ENCODE results near the gene TIMP2.

TIMP2 gene

DNA sequence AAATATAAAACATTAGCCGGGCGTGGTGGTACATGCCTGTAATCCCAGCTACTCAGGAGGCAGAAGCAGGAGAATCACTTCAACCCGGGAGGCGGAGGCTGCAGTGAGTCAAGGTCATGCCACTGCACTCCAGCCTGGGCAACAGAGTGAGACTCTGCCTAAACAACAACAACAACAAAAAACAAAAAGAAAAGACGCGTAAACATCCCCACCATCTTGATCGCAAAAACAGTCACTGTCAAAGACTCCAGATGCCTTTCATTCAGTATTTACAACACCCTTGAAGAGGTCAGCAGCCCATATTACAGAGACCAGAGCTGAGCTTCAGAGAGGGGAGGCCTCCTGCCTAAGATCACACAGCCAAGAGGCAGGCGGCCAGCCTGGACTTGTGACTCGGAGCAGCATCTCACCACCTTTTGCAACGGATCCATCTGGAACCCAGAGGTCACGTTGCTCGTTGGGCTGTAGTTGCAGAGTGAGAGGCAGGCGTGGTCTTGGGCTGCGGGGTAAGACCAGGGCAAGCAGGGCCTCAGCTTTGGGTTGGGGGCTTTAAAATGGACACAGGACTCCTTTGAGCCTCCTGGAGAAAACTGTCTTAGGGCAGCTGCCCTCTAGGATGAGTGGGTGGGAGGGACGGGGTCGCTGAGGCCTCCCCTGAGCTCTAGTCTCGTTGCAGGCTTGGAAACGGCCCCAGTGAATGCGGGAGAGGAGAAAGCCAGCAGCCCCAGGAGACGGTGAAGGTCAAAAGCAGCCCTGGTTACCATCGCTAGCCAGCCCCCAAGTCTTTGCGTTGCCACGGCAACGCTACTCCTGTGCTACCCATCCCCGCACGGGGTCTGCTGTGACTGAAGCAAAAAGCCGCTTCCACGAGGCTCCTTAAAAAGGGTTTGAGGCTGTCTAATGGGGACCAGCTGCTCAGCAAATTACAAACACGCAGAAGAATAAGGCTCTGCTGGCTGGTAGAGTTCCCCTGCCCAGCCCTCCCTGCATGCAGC is 28.5 kb upstream of the TIMP2 start:
- Mint-ChIP-seq H3K4me3 (no peak overlapping the region), H3K4me1 (peaks cover 35% of the 10 kb centered on the region), H3K9me3 (peaks cover 16% of the 10 kb centered on the region), H3K27ac (peak overlapping the region; percentile 93 to 98 (median 98)), H3K36me3 (ENCODE audit: low read depth) (no peaks in the 10 kb centered on the region), H3K27me3 (ENCODE audit: low read depth) (peaks cover 7% of the 10 kb centered on the region)
- TF ChIP-seq, protein P1, sequence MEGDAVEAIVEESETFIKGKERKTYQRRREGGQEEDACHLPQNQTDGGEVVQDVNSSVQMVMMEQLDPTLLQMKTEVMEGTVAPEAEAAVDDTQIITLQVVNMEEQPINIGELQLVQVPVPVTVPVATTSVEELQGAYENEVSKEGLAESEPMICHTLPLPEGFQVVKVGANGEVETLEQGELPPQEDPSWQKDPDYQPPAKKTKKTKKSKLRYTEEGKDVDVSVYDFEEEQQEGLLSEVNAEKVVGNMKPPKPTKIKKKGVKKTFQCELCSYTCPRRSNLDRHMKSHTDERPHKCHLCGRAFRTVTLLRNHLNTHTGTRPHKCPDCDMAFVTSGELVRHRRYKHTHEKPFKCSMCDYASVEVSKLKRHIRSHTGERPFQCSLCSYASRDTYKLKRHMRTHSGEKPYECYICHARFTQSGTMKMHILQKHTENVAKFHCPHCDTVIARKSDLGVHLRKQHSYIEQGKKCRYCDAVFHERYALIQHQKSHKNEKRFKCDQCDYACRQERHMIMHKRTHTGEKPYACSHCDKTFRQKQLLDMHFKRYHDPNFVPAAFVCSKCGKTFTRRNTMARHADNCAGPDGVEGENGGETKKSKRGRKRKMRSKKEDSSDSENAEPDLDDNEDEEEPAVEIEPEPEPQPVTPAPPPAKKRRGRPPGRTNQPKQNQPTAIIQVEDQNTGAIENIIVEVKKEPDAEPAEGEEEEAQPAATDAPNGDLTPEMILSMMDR (IDR thresholded peaks at IDR 0.05; ENCODE audit: unreplicated experiment in 3 of 3): no peak

DNA sequence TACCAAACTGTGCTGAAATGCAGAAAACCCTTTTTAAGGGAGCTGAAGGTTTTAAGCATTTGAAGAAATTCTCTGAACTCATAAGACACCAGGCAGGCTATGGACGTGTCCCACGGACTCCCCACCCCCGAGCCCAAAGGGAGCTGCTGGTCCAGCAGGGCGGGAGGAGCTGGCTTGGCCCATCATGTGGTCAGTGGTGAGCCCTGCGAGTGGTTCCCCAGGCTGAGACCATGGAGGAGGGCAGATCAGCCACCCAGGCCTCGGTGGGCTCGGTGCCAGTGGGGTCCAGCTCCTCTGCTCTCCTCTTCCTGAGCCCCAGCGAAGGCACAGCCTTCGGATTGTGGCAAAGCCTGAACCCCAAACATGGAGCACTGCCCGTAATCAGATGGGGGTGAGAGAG is 27.5 kb upstream of the TIMP2 start:
- H3K36me3 Mint-ChIP-seq (ENCODE audit: low read depth): no peaks in the 10 kb centered on the region
- peaks cover 7% of the 10 kb centered on the region for H3K27me3 Mint-ChIP-seq (ENCODE audit: low read depth)
- H3K4me1 Mint-ChIP-seq: peaks cover 35% of the 10 kb centered on the region
- H3K4me3 Mint-ChIP-seq: peak overlapping the region in 2 of 3 experiments; percentile 19 to 25
- peaks cover 16% of the 10 kb centered on the region for H3K9me3 Mint-ChIP-seq
- peak overlapping the region; percentile 93 to 98 (median 98) for H3K27ac Mint-ChIP-seq
- TF ChIP-seq, protein P1 (IDR thresholded peaks at IDR 0.05; ENCODE audit: unreplicated experiment in 3 of 3): no peak

DNA sequence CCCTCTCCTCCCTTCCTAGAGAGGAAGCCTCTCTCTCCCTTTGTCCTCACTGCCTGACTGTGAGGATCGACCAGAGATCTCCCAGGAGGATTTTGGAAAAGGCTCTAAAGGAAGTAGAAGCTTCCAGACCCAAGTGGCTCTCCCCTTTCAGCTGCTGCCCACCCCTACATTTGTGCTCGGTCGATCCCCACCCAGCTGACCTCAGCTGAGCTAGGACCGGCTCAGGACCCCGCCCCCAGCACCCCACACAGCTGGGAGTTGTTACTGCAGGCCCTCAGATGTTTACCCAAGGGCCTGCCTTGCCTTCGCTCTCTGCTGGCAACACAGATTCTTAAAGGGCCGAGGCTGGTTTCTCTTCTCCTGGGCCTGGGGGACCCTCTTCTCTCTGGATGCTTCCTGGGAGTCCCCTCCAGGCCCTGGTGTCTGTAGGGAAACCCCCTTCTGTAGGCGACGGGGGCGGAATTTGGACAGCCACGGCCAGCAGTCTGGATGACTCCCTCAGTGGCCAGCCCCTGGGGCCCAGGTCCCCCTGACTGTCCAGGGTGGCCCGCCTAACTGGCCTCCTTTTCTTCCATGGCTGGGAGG is 26.9 kb upstream of the TIMP2 start:
- TF ChIP-seq, protein P1 (IDR thresholded peaks at IDR 0.05; ENCODE audit: unreplicated experiment in 3 of 3): no peak
- Mint-ChIP-seq H3K9me3 (peaks cover 16% of the 10 kb centered on the region), H3K4me3 (peak overlapping the region in 2 of 3 experiments; percentile 17 to 28)

DNA sequence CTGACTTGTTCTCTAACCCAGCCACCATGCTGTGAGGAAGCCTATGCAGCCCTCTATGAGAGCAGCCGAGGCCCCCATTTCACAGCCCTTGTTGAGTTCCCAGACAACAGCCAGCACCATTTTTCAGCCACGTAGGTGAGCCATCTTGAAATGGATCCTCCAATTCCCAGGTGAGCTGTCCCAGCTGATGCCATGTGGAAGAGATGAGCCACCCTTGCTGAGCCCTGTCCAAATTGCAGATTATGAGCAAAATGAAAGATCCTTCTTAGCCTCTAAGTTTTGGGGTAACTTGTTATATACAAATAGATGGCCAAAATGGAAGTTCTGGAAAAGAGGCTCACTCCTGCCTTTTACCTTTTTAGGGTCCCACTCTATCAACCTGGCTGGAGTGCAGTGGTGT is 25.7 kb upstream of the TIMP2 start:
- Mint-ChIP-seq H3K27ac (peak overlapping the region; percentile 93 to 98 (median 98)), H3K36me3 (ENCODE audit: low read depth) (no peaks in the 10 kb centered on the region), H3K27me3 (ENCODE audit: low read depth) (peaks cover 7% of the 10 kb centered on the region), H3K4me3 (no peak overlapping the region), H3K9me3 (peaks cover 16% of the 10 kb centered on the region), H3K4me1 (peaks cover 29% of the 10 kb centered on the region)
- TF ChIP-seq, protein P1 (IDR thresholded peaks at IDR 0.05; ENCODE audit: unreplicated experiment in 3 of 3): no peak

More for the DNA sequence above, 26.9 kb upstream of the TIMP2 start:
- Mint-ChIP-seq H3K4me1 (peaks cover 33% of the 10 kb centered on the region), H3K36me3 (ENCODE audit: low read depth) (no peaks in the 10 kb centered on the region), H3K27me3 (ENCODE audit: low read depth) (peaks cover 7% of the 10 kb centered on the region), H3K27ac (peak overlapping the region; percentile 93 to 98 (median 98))

DNA sequence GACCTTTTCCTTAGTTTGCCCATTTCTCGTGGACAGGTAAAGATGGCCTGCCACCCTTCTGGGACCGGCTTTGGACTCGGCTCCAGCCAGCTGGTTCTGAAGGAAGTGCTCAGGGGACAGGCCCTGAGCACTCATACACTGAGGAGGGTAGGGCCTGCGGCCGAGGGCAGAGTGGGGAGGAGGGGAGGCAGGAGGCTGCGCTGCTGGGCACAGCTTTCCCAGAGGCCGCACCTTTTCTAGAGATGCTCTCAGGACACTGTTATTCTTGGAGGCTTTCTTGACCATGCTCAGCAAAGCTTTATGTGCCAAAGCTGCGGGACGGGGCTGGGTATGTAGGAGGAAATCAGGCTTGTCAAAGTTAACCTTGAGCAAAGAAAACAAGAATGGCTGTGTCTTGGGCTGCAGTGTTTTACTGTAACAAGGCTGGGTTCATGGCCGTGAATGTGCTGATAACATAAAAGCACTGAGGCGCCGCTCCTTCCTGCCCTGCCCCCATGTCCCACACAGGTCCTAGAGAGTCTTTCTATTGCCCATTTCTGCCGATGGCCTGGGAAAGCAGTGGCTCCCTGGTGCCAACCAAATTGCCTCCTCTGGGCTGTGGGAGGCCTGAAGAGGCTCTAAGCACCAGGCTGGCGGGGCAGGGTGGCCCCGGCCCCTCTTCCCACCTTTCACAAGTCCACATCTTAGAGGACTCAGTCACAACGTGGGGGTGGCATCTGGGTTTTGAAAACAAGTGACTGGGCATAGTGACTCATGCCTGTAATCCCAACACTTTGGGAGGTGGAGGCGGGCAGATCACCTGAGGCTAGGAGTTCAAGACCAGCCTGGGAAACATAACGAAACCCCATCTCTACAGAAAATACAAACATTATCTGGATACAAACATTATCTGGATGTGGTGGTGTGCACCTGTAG is 22.3 kb upstream of the TIMP2 start:
- peaks cover 16% of the 10 kb centered on the region for H3K9me3 Mint-ChIP-seq
- no peak overlapping the region for H3K4me3 Mint-ChIP-seq
- TF ChIP-seq, protein P1 (IDR thresholded peaks at IDR 0.05; ENCODE audit: unreplicated experiment in 3 of 3): no peak
- H3K4me1 Mint-ChIP-seq: peaks cover 13% of the 10 kb centered on the region
- peak overlapping the region; percentile 76 to 92 (median 89) for H3K27ac Mint-ChIP-seq
- H3K36me3 Mint-ChIP-seq (ENCODE audit: low read depth): no peaks in the 10 kb centered on the region
- H3K27me3 Mint-ChIP-seq (ENCODE audit: low read depth): peaks cover 3% of the 10 kb centered on the region
